Brain microvascular endothelial cell (primary cell): ENCODE measurements around the gene PHACTR3.

Source experiments
- DNase-seq: peaks from one replicate; pipeline ENCODE4 v3.0.0-alpha.2; 2020
- H3K27ac ChIP-seq: fragments of 250-450 bp; sonication (Bioruptor Pico); 2 replicates; pipeline ENCODE4 v1.5.1; 2020; ENCODE audit warnings: mild to moderate bottlenecking, moderate library complexity
- H3K27me3 ChIP-seq: fragments of 250-450 bp; sonication (Bioruptor Pico); replicated peaks from 2 replicates; pipeline ENCODE4 v1.5.1; 2020; ENCODE audit warnings: mild to moderate bottlenecking
- H3K36me3 ChIP-seq: fragments of 250-450 bp; sonication (Bioruptor Pico); replicated peaks from 2 replicates; pipeline ENCODE4 v1.5.1; 2020; ENCODE audit warnings: mild to moderate bottlenecking
- H3K4me3 ChIP-seq: 2 replicates; pipeline ENCODE4 v1.5.1; 2011; ENCODE audit warnings: low read depth, mild to moderate bottlenecking, control low read depth, low read length, moderate library complexity
- in situ Hi-C: cut with HindIII; loops from 2 replicates; pipeline ENCODE4 v1.10.0; 2017; ENCODE audit warnings: low sequenced_read_pairs, low pct_ligation_motif_present
- TF ChIP-seq, protein P1 (sequence below): IDR thresholded peaks from 2 replicates; pipeline ENCODE4 v1.5.1; 2011; ENCODE audit warnings: low read depth, mild to moderate bottlenecking, moderate library complexity, low read length, control low read depth, inconsistent platforms; ENCODE audit errors: missing control alignments

The PHACTR3 gene

GRCh38 chr20:59591061-59591460 lies 13.3 kb upstream of the PHACTR3 start:
- DNase-seq, result no peak
- TF ChIP-seq, protein P1, sequence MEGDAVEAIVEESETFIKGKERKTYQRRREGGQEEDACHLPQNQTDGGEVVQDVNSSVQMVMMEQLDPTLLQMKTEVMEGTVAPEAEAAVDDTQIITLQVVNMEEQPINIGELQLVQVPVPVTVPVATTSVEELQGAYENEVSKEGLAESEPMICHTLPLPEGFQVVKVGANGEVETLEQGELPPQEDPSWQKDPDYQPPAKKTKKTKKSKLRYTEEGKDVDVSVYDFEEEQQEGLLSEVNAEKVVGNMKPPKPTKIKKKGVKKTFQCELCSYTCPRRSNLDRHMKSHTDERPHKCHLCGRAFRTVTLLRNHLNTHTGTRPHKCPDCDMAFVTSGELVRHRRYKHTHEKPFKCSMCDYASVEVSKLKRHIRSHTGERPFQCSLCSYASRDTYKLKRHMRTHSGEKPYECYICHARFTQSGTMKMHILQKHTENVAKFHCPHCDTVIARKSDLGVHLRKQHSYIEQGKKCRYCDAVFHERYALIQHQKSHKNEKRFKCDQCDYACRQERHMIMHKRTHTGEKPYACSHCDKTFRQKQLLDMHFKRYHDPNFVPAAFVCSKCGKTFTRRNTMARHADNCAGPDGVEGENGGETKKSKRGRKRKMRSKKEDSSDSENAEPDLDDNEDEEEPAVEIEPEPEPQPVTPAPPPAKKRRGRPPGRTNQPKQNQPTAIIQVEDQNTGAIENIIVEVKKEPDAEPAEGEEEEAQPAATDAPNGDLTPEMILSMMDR, result no peak
- in situ Hi-C loops, result no loop called here
- Histone ChIP-seq H3K36me3 (no peaks in the 10 kb centered on the region), H3K27me3 (no peaks in the 10 kb centered on the region), H3K4me3 (no peak overlapping the region), H3K27ac (no peak overlapping the region)

- in situ Hi-C loops, result no loop called here
- H3K36me3 ChIP-seq, result no peaks in the 10 kb centered on the region
Observed at GRCh38 chr20:59596690-59597089, 7.7 kb upstream of the PHACTR3 start.

GRCh38 chr20:59597240-59597639 lies 7.1 kb upstream of the PHACTR3 start:
- DNase-seq, result no peak
- H3K27me3 ChIP-seq, result no peaks in the 10 kb centered on the region
- no peak overlapping the region for H3K4me3 ChIP-seq
- no peaks in the 10 kb centered on the region for H3K36me3 ChIP-seq
- in situ Hi-C loops, result no loop called here
- TF ChIP-seq, protein P1, result no peak
- no peak overlapping the region for H3K27ac ChIP-seq

More at GRCh38 chr20:59596690-59597089, 7.7 kb upstream of the PHACTR3 start:
- Histone ChIP-seq H3K4me3 (no peak overlapping the region), H3K27ac (no peak overlapping the region), H3K27me3 (no peaks in the 10 kb centered on the region)
- no peak for DNase-seq
- TF ChIP-seq, protein P1, result no peak

- in situ Hi-C loops, result no loop called here
- Histone ChIP-seq H3K36me3 (no peaks in the 10 kb centered on the region), H3K27me3 (no peaks in the 10 kb centered on the region), H3K27ac (no peak overlapping the region), H3K4me3 (no peak overlapping the region)
- TF ChIP-seq, protein P1, result peak; percentile 59
- DNase-seq, result no peak
Observed at GRCh38 chr20:59598625-59599310, 5.6 kb upstream of the PHACTR3 start.

DNA sequence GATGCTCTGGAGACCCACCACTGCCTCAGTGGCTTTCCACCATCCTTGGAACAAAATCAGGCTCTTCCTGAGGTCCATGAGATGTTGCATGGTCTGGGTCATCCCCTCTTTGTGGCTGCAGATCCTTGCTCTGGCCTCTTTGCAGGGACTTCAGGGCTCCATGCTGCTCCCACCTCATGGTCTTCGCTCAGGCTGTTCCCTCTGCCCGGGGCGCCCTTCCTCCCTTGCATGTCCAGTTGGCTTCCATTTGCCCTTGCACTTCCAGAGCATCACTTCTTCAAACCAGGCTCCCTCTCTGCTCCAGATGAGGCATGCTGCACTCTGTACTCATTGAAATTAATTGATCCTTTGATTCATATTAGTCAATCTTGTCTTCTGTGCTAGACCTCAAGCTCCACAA lies 4.4 kb upstream of the PHACTR3 start:
- Histone ChIP-seq H3K4me3 (no peak overlapping the region), H3K27ac (no peak overlapping the region)
- TF ChIP-seq, protein P1, result no peak

DNA sequence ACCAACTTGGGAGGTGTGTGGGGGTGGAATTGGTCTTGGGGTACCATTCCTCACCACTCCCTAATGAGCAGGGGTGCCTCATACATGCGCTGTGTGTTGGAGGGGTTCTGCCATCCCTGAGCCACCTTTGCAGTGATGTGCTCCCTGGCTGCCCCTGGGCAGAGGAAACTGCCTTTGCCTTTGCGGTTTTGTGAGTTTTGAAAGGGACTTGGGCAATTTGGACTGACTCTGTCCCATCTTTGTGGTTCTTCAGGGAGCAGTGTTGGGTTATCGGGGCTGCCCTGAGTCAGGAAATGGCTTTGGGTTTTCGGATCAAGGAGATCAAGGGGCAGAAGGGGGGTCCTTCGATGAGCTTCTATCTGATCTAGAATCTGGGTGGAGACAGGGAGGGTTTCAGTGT lies 3.9 kb upstream of the PHACTR3 start:
- in situ Hi-C loops, result no loop called here
- Histone ChIP-seq H3K27ac (no peak overlapping the region), H3K27me3 (peaks cover 7% of the 10 kb centered on the region), H3K4me3 (no peak overlapping the region), H3K36me3 (no peaks in the 10 kb centered on the region)
- TF ChIP-seq, protein P1, result no peak
- no peak for DNase-seq

More for the DNA sequence above, 4.4 kb upstream of the PHACTR3 start:
- Histone ChIP-seq H3K36me3 (no peaks in the 10 kb centered on the region), H3K27me3 (peaks cover 3% of the 10 kb centered on the region)
- DNase-seq, result no peak
- in situ Hi-C loops, result no loop called here
